ENCODE measurements around the gene METTL14. TPM values are rescaled to one million over a fixed set of nuclear protein-coding genes. Genes with fewer than 3 reads are reported as not detected.
"Not testable (repeated sequence)": the region's sequence is repeated elsewhere in the genome, so short reads cannot be mapped to it uniquely, and the experiment has no call there.

Gene METTL14
- total RNA-seq = 10 to 100 TPM; 39.3 to 46.1 TPM

DNA sequence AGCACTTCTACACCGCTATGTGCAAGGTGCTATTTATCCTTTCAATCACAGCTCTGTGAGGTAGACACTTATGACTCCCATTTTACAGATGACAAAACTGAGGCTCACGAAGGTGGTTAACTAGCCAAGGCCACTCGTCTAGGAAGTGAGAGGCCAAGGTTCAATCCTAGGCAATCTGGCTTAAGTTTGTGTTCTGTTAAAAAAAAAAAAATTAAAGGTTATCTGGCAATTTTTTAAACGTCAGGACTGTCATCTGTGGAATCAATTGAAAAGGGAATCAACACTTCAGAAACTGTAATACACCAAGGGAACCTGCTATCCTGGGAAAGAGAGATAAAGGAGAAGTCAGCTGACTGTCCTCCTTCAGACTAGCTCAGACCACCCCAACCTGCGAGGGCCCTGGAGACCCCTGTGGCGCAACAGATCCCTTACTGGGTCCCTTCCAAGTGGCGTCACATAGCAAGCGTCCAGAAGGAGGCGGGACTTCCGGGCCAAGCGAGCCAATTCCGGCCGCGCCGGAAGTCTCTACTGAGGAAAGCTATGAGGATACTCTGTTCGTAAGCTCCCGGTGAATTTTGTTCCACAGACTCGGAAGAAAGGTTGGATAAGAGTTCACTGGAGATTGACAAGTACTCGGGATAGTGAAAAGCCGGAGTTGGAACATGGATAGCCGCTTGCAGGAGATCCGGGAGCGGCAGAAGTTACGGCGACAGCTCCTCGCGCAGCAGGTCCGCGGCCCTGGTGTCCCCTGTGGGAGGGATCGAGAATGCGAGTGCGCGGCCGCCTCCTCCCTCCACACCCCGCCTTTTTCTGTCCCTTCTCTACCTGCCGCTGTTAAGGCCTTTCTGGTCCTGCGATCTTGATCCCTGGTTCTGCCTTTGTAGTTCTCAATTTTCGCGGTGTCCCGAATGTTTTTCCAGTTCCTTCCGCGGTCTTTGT, at the start of gene METTL14:
Gene METTL14, plus strand, starts transcription at position 520 of the 939 bp plus-strand sequence. Its CDS starts 143 bp downstream, at position 663.
- Mint-ChIP-seq H3K9me3 (no peaks in the 10 kb centered on the region), H3K36me3 (ENCODE audit: low read depth) (peaks cover 3% of the 10 kb centered on the region), H3K27me3 (no peaks in the 10 kb centered on the region), H3K4me3 (peak within 1 kb of the TSS; percentile 98), H3K27ac (peak within 1 kb of the TSS; percentile 96), H3K4me1 (ENCODE audit: low read depth) (peaks cover 24% of the 10 kb centered on the region)
- ChIA-PET POLR2A (interaction anchor here (0.7 to 1.5 kb wide), 3 partner anchors 10 to 278 kb away, joined by 3 to 9 read pairs (median 3); no protein-coding TSS in a partner anchor), CTCF (interaction anchor here (0.7 to 1.3 kb wide), 7 partner anchors 9 to 180 kb away, joined by 3 to 5 read pairs (median 3); no protein-coding TSS in a partner anchor)
- TF ChIP-seq, protein P1, sequence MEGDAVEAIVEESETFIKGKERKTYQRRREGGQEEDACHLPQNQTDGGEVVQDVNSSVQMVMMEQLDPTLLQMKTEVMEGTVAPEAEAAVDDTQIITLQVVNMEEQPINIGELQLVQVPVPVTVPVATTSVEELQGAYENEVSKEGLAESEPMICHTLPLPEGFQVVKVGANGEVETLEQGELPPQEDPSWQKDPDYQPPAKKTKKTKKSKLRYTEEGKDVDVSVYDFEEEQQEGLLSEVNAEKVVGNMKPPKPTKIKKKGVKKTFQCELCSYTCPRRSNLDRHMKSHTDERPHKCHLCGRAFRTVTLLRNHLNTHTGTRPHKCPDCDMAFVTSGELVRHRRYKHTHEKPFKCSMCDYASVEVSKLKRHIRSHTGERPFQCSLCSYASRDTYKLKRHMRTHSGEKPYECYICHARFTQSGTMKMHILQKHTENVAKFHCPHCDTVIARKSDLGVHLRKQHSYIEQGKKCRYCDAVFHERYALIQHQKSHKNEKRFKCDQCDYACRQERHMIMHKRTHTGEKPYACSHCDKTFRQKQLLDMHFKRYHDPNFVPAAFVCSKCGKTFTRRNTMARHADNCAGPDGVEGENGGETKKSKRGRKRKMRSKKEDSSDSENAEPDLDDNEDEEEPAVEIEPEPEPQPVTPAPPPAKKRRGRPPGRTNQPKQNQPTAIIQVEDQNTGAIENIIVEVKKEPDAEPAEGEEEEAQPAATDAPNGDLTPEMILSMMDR (IDR thresholded peaks at IDR 0.05) = no peak
- intact Hi-C loops (cut with micrococcal nuclease) = no loop called here
- peak; percentile 98 for ATAC-seq
- DNase-seq = peak; percentile 93

DNA sequence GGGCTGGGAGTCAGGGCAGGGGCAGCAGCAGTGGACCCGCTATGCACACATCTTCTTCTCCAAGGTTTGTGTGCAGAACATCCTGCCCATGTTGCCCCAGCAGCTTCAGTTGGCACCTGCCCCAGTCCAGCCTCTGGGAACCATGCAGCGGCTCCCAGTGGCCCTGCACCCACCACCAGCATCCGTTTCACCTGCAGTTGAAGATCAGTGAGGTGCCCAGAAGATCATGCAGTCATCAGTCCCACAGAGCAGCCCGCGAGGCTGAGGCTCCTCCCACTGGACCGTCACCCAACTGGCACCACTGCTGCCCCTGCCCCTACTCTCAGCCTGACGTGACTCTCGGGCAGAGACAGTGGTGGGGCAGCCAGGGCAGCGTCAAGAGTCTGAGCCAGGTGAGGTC, 49.1 kb upstream of the METTL14 start:
- not testable (repeated sequence) for H3K4me3 Mint-ChIP-seq

DNA sequence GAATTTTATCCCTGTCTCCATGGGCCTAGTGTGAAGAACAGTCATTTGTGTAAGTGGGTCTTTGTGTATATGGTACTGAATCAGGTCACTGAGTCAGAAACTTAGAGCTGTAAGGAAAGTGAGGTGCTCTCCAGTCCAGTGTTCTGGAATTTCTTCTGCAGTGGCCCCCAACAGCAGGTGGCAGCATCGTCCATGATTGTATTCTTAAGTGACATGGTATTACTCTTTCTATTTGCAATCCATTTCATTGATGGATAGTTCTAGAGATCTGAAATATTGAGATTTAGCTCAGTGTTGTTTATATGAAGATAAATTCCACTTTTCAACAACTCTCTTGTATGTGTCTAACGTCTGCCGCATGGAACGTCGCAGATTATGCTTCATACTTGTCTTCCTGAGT, 20.5 kb upstream of the METTL14 start:
- peak; percentile 60 for DNase-seq
- ATAC-seq; POLR2A ChIA-PET; H3K27ac Mint-ChIP-seq; H3K36me3 Mint-ChIP-seq (ENCODE audit: low read depth); H3K27me3 Mint-ChIP-seq; CTCF ChIA-PET; intact Hi-C loops (cut with micrococcal nuclease); H3K4me1 Mint-ChIP-seq (ENCODE audit: low read depth); H3K9me3 Mint-ChIP-seq; H3K4me3 Mint-ChIP-seq: not testable (repeated sequence)

More for the DNA sequence above, 49.1 kb upstream of the METTL14 start:
- peaks cover 10% of the 10 kb centered on the region for H3K36me3 Mint-ChIP-seq (ENCODE audit: low read depth)
- H3K27ac Mint-ChIP-seq; CTCF ChIA-PET; H3K4me1 Mint-ChIP-seq (ENCODE audit: low read depth); intact Hi-C loops (cut with micrococcal nuclease); POLR2A ChIA-PET; H3K27me3 Mint-ChIP-seq; H3K9me3 Mint-ChIP-seq; ATAC-seq; DNase-seq: not testable (repeated sequence)

DNA sequence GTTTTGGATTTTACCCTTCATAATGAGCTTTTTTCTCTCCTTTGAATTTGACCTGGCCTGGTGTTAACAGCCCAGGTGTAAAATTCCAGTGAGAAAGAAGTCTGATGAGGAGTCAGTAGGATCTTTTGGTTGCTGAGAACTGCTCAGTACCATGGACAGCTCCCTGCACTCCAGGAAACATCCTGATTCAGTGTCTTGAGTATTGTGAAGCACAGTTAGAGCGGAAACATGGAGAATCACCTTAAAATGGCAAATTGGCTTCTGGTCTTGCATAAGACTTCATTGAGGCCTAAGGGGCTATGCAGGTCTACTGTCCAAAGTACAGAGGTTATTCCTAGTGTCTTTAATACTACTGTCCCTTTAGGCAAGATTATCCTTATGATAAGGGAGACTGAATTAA, 16.0 kb upstream of the METTL14 start:
- intact Hi-C loops (cut with micrococcal nuclease); H3K36me3 Mint-ChIP-seq (ENCODE audit: low read depth); H3K27me3 Mint-ChIP-seq; CTCF ChIA-PET; H3K4me1 Mint-ChIP-seq (ENCODE audit: low read depth); ATAC-seq; H3K4me3 Mint-ChIP-seq; POLR2A ChIA-PET; H3K27ac Mint-ChIP-seq; H3K9me3 Mint-ChIP-seq: not testable (repeated sequence)
- peak; percentile 61 for DNase-seq

DNA sequence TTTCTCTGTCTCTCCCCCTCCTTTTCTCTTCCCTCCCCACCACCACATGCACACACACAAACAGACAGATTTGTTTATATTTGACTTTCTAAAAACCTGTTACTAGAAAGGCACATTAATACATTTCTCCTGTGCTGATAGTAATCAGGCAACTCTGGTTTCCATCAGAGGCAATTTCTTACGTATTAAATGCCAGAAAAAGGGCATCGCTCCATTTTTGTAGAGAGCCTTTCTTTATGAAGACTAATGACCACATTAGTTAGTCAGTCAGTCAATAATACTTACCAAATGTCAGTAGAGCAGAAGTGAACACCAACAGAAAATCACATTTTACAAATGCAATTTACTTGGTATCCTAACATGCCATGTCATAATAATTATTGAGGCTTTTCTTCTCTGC, 14.2 kb upstream of the METTL14 start:
- DNase-seq; ATAC-seq; H3K36me3 Mint-ChIP-seq (ENCODE audit: low read depth); H3K4me3 Mint-ChIP-seq; H3K4me1 Mint-ChIP-seq (ENCODE audit: low read depth); intact Hi-C loops (cut with micrococcal nuclease); H3K9me3 Mint-ChIP-seq; H3K27me3 Mint-ChIP-seq; H3K27ac Mint-ChIP-seq: not testable (repeated sequence)
- ChIA-PET CTCF (interaction anchor here (1.1 kb wide), 1 partner anchor 247 kb away, joined by 3 read pairs; no protein-coding TSS in a partner anchor), POLR2A (interaction anchor here (1.2 kb wide), 1 partner anchor 14 kb away, joined by 3 read pairs; the partner anchor contains the start of gene METTL14)

DNA sequence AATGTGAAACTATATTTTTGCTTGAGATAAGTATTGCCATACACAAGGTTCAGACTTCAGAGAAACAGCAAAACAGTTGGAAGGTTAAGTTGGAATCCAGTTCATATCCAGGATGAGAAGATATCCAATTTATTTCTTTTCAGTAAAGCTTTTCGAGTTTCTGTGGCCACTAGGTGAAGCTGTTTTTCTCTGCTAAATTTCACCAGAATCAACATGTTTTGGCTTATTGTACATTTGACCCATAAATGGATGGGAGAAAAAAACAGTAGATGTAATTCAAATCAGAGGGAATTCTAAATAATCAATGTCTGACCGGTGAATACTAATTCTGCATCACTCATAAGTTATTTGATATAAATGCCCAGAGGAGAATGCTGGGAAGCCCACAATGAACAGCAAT, 9.1 kb upstream of the METTL14 start:
- no peak overlapping the region for H3K4me3 Mint-ChIP-seq
- ChIA-PET POLR2A (no interaction called here), CTCF (interaction anchor here (1.5 kb wide), 1 partner anchor 34 kb away, joined by 3 read pairs; no protein-coding TSS in a partner anchor)
- H3K27ac Mint-ChIP-seq = no peak overlapping the region
- no peak for DNase-seq
- ATAC-seq = no peak
- intact Hi-C loops (cut with micrococcal nuclease) = no loop called here
- H3K36me3 Mint-ChIP-seq (ENCODE audit: low read depth) = no peaks in the 10 kb centered on the region
- no peaks in the 10 kb centered on the region for H3K27me3 Mint-ChIP-seq
- no peaks in the 10 kb centered on the region for H3K9me3 Mint-ChIP-seq
- TF ChIP-seq, protein P1 (IDR thresholded peaks at IDR 0.05) = no peak
- no peaks in the 10 kb centered on the region for H3K4me1 Mint-ChIP-seq (ENCODE audit: low read depth)

DNA sequence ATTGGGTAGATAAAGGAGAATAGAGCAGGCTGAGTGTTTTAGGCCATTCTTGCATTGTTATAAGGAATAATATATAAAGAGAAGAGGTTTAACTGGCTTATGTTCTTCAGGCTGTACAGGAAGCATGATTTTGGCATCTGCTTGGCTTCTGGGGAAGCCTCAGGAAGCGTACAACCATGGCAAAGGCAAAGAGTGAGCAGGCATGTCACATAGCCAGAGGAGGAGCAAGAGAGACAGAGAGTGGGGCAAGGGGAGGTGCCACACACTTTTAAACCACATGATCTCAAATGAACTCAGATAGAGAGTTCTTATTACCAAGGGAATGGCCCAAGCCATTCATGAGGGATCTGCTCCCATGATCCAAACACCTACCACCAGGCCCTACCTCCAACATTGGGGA, 4.4 kb upstream of the METTL14 start:
- Mint-ChIP-seq H3K4me3 (no peak overlapping the region), H3K4me1 (ENCODE audit: low read depth) (peaks cover 8% of the 10 kb centered on the region), H3K27me3 (no peaks in the 10 kb centered on the region), H3K27ac (no peak overlapping the region), H3K9me3 (no peaks in the 10 kb centered on the region), H3K36me3 (ENCODE audit: low read depth) (no peaks in the 10 kb centered on the region)
- intact Hi-C loops (cut with micrococcal nuclease) = no loop called here
- TF ChIP-seq, protein P1 (IDR thresholded peaks at IDR 0.05) = no peak
- ATAC-seq (no peak), DNase-seq (no peak)
- CTCF ChIA-PET = no interaction called here
- POLR2A ChIA-PET = no interaction called here
